Measurements from ENCODE around the gene KCTD20.
"Not testable (repeated sequence)": the region's sequence is repeated elsewhere in the genome, so short reads cannot be mapped to it uniquely, and the experiment has no call there.

KCTD20 gene

DNA sequence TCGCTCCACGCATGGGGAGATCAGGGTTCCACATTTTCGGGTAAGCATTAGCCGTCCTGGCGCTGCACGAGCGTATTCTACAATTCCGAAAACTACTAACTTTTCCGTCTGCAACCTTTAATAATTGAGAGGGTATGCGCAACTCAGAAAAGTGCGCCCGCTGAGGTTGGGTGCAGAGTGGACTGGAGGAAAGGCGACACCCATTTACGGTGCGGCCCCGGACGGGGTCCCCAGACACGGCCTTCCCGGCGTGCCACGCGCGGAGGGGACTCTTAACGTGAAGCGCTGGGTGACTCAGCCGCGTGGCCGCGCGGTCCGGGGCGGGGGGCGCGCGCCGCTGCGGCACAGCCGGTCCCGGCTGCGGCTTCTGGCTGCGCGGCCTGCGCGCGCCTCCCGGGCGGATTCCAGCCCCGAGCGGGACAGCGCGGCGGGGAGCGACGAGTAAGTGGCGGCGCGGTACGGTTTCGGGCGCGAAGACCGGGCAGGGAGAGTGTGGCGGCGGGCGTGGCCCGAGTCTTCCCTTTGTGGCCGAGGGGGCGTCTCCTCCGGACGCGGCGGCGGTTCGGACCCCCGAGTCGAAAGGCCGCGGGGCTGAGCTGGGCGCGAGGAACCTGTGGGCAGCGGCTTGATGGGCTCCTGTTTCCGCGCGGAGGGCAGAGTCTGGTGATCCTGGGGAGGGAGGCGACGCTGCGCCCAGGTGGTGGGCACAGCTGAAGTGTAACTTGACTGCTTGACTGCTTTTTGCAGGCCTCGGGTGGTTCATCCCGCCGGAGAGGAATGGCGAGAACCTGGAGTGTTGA is at the start of gene KCTD20, which contains the start of gene PXT1:
Gene KCTD20 (plus strand): TSS at position 330 of the 800 bp plus-strand sequence. CDS start 27,098 bp downstream, outside the sequence.
Gene PXT1 (minus strand): TSS at position 184 of the 800 bp plus-strand sequence. CDS start 16,772 bp downstream, outside the sequence.
- DNase-seq = peak; percentile 87

- DNase-seq = no peak
These were observed 42.8 kb upstream of the KCTD20 start for GRCh38 chr6:36399970-36400369.

- DNase-seq = no peak
These were observed 40.3 kb upstream of the KCTD20 start for GRCh38 chr6:36402481-36402880.

DNA sequence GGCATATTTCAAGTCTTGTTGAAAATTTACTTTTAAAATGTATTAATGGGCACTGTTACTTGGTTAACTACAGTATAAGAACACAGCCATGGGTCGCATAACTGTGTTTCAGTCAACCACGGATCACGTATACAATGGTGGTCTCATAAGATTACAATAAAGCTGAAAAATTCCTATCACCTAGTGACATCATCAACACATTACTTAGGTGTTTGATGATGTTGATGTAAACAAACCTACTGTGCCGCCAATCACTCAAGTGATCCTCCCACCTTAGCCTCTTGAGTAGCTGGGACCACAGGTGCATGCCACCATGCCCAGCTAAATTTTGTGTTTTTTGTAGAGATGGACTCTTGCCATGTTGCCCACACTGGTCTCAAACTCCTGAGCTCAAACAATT is 38.6 kb upstream of the KCTD20 start:
- DNase-seq = no peak

GRCh38 chr6:36409718-36410117 is 33.1 kb upstream of the KCTD20 start:
- DNase-seq = not testable (repeated sequence)

GRCh38 chr6:36413489-36414480 is 29.0 kb upstream of the KCTD20 start:
- DNase-seq = no peak

DNA sequence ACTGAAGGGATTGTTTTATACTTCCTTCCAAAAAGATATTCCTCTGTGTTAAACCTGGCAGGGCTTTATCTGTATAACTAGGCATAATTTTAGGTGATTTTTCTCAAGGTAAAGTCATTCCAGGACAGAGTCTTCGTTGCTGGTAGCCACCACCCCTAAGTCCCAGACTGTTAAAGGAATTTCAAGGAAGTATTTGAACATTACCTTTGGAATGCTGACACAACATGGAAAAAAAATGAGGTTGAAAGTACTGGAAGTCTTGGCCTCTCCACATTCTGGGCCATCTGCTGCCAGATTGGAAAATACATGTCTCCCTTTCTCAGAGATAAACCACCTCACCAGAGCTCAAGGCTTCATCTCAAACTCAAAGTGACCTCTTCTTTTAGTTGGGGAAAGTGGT is 28.3 kb upstream of the KCTD20 start:
- no peak for DNase-seq

- DNase-seq = no peak
These were observed 24.2 kb upstream of the KCTD20 start for GRCh38 chr6:36418558-36418957.

DNA sequence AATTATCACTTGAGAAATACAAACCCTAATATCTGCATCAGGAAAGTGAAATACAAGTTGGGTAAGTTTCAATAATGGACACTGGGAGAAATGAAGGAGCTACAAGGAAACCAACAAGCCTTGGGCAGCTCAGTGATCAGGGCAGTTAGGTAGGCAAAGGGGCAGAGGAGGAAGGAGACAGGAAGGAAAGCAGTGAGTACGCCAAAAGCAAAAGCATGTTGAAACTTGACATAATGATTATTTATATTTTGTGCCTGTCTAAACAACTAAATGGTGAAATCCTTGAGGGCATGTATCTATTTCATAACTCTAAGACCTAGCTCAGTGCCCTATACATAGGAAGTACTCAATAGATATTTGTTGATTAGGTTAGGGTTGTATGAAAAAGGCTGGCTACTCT is 23.5 kb upstream of the KCTD20 start:
- no peak for DNase-seq

- no peak for DNase-seq
These were observed 20.1 kb upstream of the KCTD20 start for GRCh38 chr6:36422714-36423100.

DNA sequence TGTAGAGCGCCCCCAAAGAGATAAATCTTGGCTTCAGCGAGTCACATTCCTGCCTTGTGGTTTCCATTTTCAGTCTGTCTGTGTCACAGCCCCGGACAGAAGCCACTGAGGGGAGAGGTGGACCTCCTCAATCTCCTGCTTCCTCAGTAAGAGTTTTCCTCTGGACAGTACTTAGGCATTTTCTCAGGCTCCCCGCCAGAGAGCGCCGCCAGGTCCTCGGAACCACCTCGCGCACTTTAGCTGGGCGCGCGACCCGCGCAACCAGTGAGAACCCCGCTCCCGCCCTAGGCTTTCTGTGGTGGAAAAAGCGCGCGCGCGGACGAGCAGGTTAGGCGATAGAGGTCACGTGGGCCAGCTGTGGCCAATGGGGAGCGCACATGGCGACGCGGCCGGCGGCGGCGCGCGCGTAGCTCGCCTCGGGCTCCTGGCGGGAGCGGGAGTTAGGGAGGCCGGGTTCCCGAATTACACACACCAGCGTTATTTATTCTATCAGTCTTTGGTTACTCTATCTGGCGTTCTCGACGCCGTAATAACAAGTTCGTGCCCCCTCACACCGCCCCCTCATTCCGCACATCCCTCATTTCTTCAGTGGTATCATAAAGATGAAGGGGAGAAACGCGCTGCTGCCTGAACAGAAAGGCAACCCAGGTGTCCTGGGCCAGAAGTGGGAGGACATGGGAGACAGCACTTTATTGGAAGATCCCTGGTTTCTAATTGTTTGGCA is 19.5 kb upstream of the KCTD20 start:
- peak; percentile 99 for DNase-seq

DNA sequence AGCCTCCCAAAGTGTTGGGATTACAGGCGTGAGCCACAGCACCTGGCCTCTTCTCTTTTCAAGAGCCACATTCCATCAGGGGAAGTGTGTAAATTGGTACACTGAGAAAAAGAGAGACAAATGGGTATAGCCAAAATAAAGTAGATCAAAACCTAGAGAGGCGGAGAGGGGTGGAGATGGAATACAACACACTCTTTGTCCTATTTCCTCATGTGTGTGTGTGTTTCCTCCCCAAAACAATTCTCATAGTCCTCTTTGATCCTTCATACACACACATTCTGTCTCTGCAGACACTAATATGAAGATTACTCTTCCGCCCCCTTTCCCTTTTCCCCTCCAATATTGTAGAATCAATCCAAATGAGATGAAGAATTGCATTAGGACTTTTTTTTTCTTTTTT is 16.2 kb upstream of the KCTD20 start:
- DNase-seq = no peak

- DNase-seq = no peak
These were observed 13.9 kb upstream of the KCTD20 start for GRCh38 chr6:36428911-36429310.

GRCh38 chr6:36430351-36430750 is 12.4 kb upstream of the KCTD20 start:
- DNase-seq = no peak

- no peak for DNase-seq
These were observed 11.6 kb upstream of the KCTD20 start for GRCh38 chr6:36431197-36431596.

DNA sequence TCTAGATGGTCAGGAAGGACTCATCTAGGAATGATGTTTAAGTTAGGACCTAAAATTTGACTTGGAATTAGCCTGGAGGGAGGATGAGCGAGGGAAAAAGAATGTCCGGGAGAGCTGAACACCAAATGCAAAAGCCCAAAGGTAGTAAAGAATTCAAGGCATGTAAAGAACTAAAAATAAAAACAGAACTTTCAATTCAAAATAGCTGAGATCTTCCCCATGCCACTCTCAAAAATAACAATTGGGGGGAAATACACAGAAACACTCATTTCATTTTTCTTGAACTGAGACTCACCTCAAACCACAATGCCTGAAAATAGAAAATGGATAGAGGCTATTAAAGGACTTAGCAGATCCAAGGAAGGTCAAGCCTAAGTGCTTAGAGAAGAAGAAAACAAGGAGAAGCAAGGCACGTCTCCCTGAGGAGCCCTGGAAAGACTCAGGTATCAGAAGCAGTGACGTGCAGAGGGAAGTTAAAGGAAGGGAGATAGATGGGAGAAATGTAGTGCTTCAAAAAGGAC is 10.6 kb upstream of the KCTD20 start:
- DNase-seq = no peak

DNA sequence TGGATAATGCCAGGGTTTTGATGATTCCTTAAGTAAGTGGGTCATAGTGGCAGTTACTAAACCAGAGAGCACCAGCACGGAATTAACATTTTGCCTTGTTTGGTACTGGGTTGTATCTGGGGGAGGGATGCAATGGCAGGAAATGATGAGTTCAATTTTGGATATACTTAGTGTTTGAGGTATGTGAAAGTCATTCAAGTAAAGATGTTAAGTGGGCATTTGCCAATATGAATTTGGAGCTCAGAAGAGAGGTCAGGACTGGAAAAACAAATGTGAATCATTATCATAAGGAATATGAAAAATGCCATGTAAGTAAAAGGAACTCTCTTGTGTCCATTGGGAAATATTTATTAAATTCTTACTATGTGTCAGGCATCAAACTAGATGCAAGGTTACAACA is 6.3 kb upstream of the KCTD20 start:
- DNase-seq = no peak

DNA sequence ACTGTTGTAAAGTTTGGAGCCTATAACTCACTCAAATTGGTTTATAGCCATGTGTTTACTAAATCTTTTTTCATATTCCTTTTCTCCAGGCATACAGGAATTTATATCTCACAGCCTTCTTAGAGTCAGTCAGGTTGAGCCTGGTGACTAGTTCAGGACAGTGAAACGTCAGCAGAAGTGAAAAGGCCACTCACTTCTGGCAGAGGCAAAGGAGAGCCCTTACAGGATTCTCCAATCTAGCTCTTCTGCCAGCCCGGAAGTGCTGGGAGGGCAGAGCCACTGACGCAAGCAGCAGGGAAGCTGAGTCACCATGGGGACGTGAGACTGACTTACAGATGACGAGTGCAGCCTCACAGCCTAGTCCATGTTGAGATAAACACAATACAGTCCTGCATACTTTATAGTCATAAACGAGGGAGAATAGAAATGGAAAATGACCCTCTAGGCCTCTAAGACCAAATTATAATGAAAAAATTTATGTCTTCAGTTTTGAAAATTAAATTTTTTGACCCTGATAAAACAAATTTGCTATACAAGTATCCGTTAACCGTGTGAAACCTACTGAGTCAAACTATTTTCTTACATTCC is 1.4 kb upstream of the KCTD20 start:
- peak; percentile 59 for DNase-seq

DNA sequence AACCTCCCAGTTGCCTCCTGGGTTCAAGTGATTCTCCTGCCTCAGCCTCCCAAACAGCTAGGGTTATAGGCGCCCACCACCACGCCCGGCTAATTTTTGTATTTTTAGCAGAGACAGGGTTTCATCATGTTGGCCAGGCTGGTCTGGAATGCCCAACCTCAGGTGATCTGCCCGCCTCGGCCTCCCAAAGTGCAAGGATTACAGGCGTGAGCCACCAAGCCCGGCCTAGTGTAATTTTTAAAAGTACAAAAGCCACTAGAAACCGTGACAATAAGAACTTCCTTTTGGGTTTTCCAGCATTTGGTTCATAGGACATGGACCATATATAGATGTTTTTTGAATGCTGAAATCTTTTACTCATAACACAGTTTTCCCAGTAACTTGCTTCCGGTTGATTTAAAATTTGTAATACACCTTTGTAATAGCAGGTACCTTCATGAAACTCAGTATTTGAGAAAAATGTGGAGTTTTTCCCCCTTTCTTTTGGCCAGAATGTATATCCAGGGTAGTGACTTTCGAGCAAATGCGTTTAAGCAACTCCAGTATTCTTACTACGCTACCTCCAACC is 613 bp upstream of the KCTD20 start:
- no peak for DNase-seq

GRCh38 chr6:36443471-36444428 is 950 bp downstream of the KCTD20 start:
- no peak for DNase-seq

DNA sequence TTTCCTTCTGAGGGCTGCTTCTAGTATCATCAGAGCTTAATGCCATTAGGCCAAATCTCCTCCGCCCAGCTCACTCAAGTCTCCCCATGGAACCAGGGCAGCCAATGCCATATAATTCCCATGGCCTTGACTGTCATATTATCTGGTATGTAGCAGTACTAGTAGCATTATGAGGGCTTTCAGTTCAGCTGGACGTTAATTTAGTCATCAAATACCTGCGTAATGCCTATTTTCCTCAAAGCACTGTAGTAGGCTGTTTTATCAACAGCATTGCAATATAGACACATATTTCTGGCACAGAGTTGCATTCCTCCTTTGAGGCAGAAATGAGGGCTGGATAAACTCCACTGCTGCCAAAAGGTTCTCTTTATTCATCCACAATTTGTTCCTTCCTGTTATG is 1.7 kb downstream of the KCTD20 start:
- no peak for DNase-seq
